GM23338 (cell line): ENCODE data around the gene DOCK7. TPM values are rescaled to one million over a fixed set of nuclear protein-coding genes. Genes with fewer than 3 reads are reported as not detected.

ENCODE experiments used
- ATAC-seq: fragments of 200-7000 bp; cut with Tn5 transposase; 3 replicates; pipeline ENCODE4 v1.9.1; 2020
- DNase-seq: peaks from one replicate; pipeline ENCODE4 v3.0.0-alpha.2; 2015; ENCODE audit warnings: low spot score
- H2AFZ ChIP-seq: fragments of 200-600 bp; sonication (generic); 2 replicates; pipeline ENCODE4 v1.8.0; 2016; ENCODE audit warnings: antibody characterized with exemption, mild to moderate bottlenecking, moderate library complexity
- H3F3A ChIP-seq: fragments of 200-600 bp; sonication (generic); replicated peaks from 2 replicates; pipeline ENCODE4 v1.8.0; 2017; ENCODE audit warnings: antibody characterized with exemption, mixed run types, low read depth
- H3K27ac ChIP-seq: fragments of 200-600 bp; sonication (generic); 2 replicates; pipeline ENCODE4 v1.6.1; 2016; ENCODE audit warnings: low read depth
- H3K27me3 ChIP-seq: fragments of 200-600 bp; sonication (generic); 2 replicates; pipeline ENCODE4 v1.8.0; 2016; ENCODE audit warnings: mild to moderate bottlenecking, mixed run types, moderate library complexity; ENCODE audit not compliant: insufficient read depth
- H3K36me3 ChIP-seq: fragments of 200-600 bp; sonication (generic); 2 replicates; pipeline ENCODE4 v1.8.0; 2016; ENCODE audit warnings: mild to moderate bottlenecking; ENCODE audit not compliant: insufficient read depth
- H3K4me1 ChIP-seq: fragments of 200-600 bp; sonication (generic); 2 replicates; pipeline ENCODE4 v1.8.0; 2016; ENCODE audit warnings: mild to moderate bottlenecking, moderate library complexity; ENCODE audit not compliant: insufficient read depth
- H3K4me2 ChIP-seq: fragments of 200-600 bp; sonication (generic); 2 replicates; pipeline ENCODE4 v1.7.1; 2017; ENCODE audit warnings: mixed run types
- H3K4me3 ChIP-seq: fragments of 200-600 bp; sonication (generic); 2 replicates; pipeline ENCODE4 v1.6.1; 2016; ENCODE audit warnings: mixed run types
- H3K79me2 ChIP-seq: fragments of 200-600 bp; sonication (generic); replicated peaks from 2 replicates; pipeline ENCODE4 v1.8.0; 2017; ENCODE audit warnings: mild to moderate bottlenecking; ENCODE audit not compliant: insufficient read depth
- H3K9me2 ChIP-seq: fragments of 200-600 bp; sonication (generic); 2 replicates; pipeline ENCODE4 v1.8.0; 2017; ENCODE audit not compliant: insufficient read depth
- H4K20me1 ChIP-seq: fragments of 200-600 bp; sonication (generic); replicated peaks from 2 replicates; pipeline ENCODE4 v1.8.0; 2017; ENCODE audit warnings: mild to moderate bottlenecking; ENCODE audit not compliant: insufficient read depth
- H3K27ac Mint-ChIP-seq: 2 replicates; pipeline ENCODE4 v1.8.0; 2020; ENCODE audit warnings: inconsistent platforms, mild to moderate bottlenecking, moderate library complexity, mixed read lengths
- H3K27me3 Mint-ChIP-seq: 3 replicates; pipeline ENCODE4 v1.8.0; 2022; ENCODE audit warnings: low read depth, mild to moderate bottlenecking, moderate library complexity, mixed read lengths, inconsistent platforms; ENCODE audit not compliant: insufficient read depth, poor library complexity
- H3K36me3 Mint-ChIP-seq: 3 replicates; pipeline ENCODE4 v1.8.0; 2021; ENCODE audit warnings: low read depth, mild to moderate bottlenecking, inconsistent platforms, moderate library complexity, mixed read lengths
- H3K4me1 Mint-ChIP-seq: 3 replicates; pipeline ENCODE4 v1.8.0; 2020; ENCODE audit warnings: mild to moderate bottlenecking, inconsistent platforms, mixed read lengths
- H3K4me3 Mint-ChIP-seq: 3 replicates; pipeline ENCODE4 v1.8.0; 2021; ENCODE audit warnings: moderate library complexity, mild to moderate bottlenecking, inconsistent platforms, mixed read lengths
- H3K9me3 Mint-ChIP-seq: 3 replicates; pipeline ENCODE4 v1.8.0; 2020; ENCODE audit warnings: moderate library complexity, mild to moderate bottlenecking, inconsistent platforms, mixed read lengths
- CREB1 ChIP-seq: fragments of 250-450 bp; sonication (Bioruptor Pico); IDR thresholded peaks from 2 replicates; pipeline ENCODE4 v1.5.0; 2020; ENCODE audit warnings: low read depth, mild to moderate bottlenecking, moderate library complexity
- EZH2phosphoT487 ChIP-seq: fragments of 200-600 bp; sonication (generic); IDR thresholded peaks from one replicate; pipeline ENCODE4 v1.8.1; 2018; ENCODE audit warnings: antibody characterized with exemption; ENCODE audit not compliant: unreplicated experiment
- JUNB ChIP-seq: IDR thresholded peaks from one replicate; pipeline ENCODE4 v1.6.1; 2016; ENCODE audit warnings: antibody characterized with exemption; ENCODE audit not compliant: unreplicated experiment
- NANOG ChIP-seq: IDR thresholded peaks from 2 replicates; pipeline ENCODE4 v1.6.1; 2016; ENCODE audit warnings: antibody characterized with exemption, borderline replicate concordance
- POLR2AphosphoS5 ChIP-seq: IDR thresholded peaks from 2 replicates; pipeline ENCODE4 v1.6.1; 2016; ENCODE audit warnings: antibody characterized with exemption, low read depth
- STAT1 ChIP-seq: IDR thresholded peaks from one replicate; pipeline ENCODE4 v1.6.1; 2016; ENCODE audit warnings: antibody characterized with exemption; ENCODE audit not compliant: unreplicated experiment
- ZNF114 ChIP-seq: fragments of 250-450 bp; sonication (Bioruptor Pico); IDR thresholded peaks from 2 replicates; pipeline ENCODE4 v1.5.0; 2020; ENCODE audit warnings: mild to moderate bottlenecking, moderate library complexity
- ZNF331 ChIP-seq: fragments of 250-450 bp; sonication (Bioruptor Pico); IDR thresholded peaks from 2 replicates; pipeline ENCODE4 v1.5.0; 2020; ENCODE audit warnings: low read depth, mild to moderate bottlenecking, moderate library complexity
- polyA plus RNA-seq: library from polyadenylated mRNA; unstranded; fragments of >200 nt; fragmentation: Nextera tagmentation; extraction: Ambion mirVana; gene quantifications from 2 replicates; pipeline ENCODE4 v1.2.1, GENCODE V29; 2016
- total RNA-seq: library from RNA; depleted of rRNA; stranded (reverse); fragments of >200 nt; shearing (Covaris generic); gene quantifications from 2 replicates; pipeline ENCODE4 v1.2.3, GENCODE V29; 2014
- TF ChIP-seq, protein P1 (sequence below), 2 experiments: fragments of 200-600 bp in 1 of 2; sonication (generic) in 1 of 2; conservative IDR thresholded peaks; 2 replicates each; pipeline versions ENCODE4 v1.5.1 to v1.6.1; 2016 to 2017; ENCODE audit warnings: antibody characterized with exemption in 2 of 2, low read depth in 2 of 2, mild to moderate bottlenecking in 2 of 2, moderate library complexity in 1 of 2
- TF ChIP-seq, protein P2 (sequence below): fragments of 250-450 bp; sonication (Bioruptor Pico); IDR thresholded peaks from 2 replicates; pipeline ENCODE4 v1.5.0; 2020; ENCODE audit warnings: mild to moderate bottlenecking, moderate library complexity
- TF ChIP-seq, protein P3 (sequence below): IDR thresholded peaks from one replicate; pipeline ENCODE4 v1.6.1; 2018; ENCODE audit warnings: antibody characterized with exemption; ENCODE audit not compliant: unreplicated experiment
- TF ChIP-seq, protein P4 (sequence below): IDR thresholded peaks from 2 replicates; pipeline ENCODE4 v1.6.1; 2016; ENCODE audit warnings: antibody characterized with exemption

DOCK7 gene
- total and polyA plus RNA-seq, 2 experiments from 2014 or later = 20.5 to 37.3 TPM

DNA sequence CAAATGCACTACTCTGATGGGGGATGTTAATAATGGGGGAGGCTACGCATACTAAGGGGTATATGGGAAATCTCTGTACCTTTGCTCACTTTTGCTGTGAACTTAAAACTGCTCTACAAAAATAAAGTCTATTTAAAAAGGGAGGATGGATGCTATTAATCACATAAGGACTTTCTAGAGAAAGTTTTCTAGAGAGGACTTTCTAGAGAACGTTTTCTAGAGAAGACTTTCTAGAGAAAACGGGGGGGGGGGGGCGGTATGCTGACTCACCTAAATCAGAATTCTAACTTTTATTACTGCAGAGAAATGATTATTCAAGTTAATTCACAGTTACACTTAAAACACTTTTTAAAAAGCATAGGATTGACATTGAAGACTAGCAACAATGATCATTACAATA, 175.2 kb downstream of the DOCK7 start:
- H3K4me3 Mint-ChIP-seq = no peak overlapping the region

More for the DNA sequence above, 175.2 kb downstream of the DOCK7 start:
- H3K79me2 ChIP-seq = no peaks in the 10 kb centered on the region
- H3K4me1 ChIP-seq = no peaks in the 10 kb centered on the region
- Mint-ChIP-seq H3K9me3 (no peaks in the 10 kb centered on the region), H3K27ac (no peak overlapping the region), H3K36me3 (no peaks in the 10 kb centered on the region), H3K27me3 (no peaks in the 10 kb centered on the region), H3K4me1 (no peaks in the 10 kb centered on the region)
- no peaks in the 10 kb centered on the region for H3F3A ChIP-seq
- no peak overlapping the region for H3K27ac ChIP-seq
- no peaks in the 10 kb centered on the region for H4K20me1 ChIP-seq
- no peak for TF ChIP-seq CREB1 (CRISPR knock-in tag)
- TF ChIP-seq ZNF331 = no peak
- no peak for TF ChIP-seq STAT1
- no peak for TF ChIP-seq ZNF114 (CRISPR knock-in tag)
- TF ChIP-seq JUNB = no peak
- TF ChIP-seq, protein P1, sequence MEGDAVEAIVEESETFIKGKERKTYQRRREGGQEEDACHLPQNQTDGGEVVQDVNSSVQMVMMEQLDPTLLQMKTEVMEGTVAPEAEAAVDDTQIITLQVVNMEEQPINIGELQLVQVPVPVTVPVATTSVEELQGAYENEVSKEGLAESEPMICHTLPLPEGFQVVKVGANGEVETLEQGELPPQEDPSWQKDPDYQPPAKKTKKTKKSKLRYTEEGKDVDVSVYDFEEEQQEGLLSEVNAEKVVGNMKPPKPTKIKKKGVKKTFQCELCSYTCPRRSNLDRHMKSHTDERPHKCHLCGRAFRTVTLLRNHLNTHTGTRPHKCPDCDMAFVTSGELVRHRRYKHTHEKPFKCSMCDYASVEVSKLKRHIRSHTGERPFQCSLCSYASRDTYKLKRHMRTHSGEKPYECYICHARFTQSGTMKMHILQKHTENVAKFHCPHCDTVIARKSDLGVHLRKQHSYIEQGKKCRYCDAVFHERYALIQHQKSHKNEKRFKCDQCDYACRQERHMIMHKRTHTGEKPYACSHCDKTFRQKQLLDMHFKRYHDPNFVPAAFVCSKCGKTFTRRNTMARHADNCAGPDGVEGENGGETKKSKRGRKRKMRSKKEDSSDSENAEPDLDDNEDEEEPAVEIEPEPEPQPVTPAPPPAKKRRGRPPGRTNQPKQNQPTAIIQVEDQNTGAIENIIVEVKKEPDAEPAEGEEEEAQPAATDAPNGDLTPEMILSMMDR (conservative IDR thresholded peaks at IDR 0.05; ENCODE audit: low read depth in 2 of 2) = no peak
- TF ChIP-seq EZH2phosphoT487 = no peak
- TF ChIP-seq, protein P2, sequence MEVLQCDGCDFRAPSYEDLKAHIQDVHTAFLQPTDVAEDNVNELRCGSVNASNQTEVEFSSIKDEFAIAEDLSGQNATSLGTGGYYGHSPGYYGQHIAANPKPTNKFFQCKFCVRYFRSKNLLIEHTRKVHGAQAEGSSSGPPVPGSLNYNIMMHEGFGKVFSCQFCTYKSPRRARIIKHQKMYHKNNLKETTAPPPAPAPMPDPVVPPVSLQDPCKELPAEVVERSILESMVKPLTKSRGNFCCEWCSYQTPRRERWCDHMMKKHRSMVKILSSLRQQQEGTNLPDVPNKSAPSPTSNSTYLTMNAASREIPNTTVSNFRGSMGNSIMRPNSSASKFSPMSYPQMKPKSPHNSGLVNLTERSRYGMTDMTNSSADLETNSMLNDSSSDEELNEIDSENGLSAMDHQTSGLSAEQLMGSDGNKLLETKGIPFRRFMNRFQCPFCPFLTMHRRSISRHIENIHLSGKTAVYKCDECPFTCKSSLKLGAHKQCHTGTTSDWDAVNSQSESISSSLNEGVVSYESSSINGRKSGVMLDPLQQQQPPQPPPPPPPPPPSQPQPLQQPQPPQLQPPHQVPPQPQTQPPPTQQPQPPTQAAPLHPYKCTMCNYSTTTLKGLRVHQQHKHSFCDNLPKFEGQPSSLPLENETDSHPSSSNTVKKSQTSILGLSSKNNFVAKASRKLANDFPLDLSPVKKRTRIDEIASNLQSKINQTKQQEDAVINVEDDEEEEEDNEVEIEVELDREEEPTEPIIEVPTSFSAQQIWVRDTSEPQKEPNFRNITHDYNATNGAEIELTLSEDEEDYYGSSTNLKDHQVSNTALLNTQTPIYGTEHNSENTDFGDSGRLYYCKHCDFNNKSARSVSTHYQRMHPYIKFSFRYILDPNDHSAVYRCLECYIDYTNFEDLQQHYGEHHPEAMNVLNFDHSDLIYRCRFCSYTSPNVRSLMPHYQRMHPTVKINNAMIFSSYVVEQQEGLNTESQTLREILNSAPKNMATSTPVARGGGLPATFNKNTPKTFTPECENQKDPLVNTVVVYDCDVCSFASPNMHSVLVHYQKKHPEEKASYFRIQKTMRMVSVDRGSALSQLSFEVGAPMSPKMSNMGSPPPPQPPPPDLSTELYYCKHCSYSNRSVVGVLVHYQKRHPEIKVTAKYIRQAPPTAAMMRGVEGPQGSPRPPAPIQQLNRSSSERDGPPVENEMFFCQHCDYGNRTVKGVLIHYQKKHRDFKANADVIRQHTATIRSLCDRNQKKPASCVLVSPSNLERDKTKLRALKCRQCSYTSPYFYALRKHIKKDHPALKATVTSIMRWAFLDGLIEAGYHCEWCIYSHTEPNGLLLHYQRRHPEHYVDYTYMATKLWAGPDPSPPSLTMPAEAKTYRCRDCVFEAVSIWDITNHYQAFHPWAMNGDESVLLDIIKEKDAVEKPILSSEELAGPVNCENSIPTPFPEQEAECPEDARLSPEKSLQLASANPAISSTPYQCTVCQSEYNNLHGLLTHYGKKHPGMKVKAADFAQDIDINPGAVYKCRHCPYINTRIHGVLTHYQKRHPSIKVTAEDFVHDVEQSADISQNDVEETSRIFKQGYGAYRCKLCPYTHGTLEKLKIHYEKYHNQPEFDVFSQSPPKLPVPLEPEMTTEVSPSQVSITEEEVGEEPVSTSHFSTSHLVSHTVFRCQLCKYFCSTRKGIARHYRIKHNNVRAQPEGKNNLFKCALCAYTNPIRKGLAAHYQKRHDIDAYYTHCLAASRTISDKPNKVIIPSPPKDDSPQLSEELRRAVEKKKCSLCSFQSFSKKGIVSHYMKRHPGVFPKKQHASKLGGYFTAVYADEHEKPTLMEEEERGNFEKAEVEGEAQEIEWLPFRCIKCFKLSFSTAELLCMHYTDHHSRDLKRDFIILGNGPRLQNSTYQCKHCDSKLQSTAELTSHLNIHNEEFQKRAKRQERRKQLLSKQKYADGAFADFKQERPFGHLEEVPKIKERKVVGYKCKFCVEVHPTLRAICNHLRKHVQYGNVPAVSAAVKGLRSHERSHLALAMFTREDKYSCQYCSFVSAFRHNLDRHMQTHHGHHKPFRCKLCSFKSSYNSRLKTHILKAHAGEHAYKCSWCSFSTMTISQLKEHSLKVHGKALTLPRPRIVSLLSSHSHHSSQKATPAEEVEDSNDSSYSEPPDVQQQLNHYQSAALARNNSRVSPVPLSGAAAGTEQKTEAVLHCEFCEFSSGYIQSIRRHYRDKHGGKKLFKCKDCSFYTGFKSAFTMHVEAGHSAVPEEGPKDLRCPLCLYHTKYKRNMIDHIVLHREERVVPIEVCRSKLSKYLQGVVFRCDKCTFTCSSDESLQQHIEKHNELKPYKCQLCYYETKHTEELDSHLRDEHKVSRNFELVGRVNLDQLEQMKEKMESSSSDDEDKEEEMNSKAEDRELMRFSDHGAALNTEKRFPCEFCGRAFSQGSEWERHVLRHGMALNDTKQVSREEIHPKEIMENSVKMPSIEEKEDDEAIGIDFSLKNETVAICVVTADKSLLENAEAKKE (CRISPR knock-in tag) = no peak
- TF ChIP-seq, protein P3, sequence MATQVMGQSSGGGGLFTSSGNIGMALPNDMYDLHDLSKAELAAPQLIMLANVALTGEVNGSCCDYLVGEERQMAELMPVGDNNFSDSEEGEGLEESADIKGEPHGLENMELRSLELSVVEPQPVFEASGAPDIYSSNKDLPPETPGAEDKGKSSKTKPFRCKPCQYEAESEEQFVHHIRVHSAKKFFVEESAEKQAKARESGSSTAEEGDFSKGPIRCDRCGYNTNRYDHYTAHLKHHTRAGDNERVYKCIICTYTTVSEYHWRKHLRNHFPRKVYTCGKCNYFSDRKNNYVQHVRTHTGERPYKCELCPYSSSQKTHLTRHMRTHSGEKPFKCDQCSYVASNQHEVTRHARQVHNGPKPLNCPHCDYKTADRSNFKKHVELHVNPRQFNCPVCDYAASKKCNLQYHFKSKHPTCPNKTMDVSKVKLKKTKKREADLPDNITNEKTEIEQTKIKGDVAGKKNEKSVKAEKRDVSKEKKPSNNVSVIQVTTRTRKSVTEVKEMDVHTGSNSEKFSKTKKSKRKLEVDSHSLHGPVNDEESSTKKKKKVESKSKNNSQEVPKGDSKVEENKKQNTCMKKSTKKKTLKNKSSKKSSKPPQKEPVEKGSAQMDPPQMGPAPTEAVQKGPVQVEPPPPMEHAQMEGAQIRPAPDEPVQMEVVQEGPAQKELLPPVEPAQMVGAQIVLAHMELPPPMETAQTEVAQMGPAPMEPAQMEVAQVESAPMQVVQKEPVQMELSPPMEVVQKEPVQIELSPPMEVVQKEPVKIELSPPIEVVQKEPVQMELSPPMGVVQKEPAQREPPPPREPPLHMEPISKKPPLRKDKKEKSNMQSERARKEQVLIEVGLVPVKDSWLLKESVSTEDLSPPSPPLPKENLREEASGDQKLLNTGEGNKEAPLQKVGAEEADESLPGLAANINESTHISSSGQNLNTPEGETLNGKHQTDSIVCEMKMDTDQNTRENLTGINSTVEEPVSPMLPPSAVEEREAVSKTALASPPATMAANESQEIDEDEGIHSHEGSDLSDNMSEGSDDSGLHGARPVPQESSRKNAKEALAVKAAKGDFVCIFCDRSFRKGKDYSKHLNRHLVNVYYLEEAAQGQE = no peak
- TF ChIP-seq POLR2AphosphoS5 = no peak
- TF ChIP-seq, protein P4, sequence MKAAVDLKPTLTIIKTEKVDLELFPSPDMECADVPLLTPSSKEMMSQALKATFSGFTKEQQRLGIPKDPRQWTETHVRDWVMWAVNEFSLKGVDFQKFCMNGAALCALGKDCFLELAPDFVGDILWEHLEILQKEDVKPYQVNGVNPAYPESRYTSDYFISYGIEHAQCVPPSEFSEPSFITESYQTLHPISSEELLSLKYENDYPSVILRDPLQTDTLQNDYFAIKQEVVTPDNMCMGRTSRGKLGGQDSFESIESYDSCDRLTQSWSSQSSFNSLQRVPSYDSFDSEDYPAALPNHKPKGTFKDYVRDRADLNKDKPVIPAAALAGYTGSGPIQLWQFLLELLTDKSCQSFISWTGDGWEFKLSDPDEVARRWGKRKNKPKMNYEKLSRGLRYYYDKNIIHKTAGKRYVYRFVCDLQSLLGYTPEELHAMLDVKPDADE = no peak
- TF ChIP-seq NANOG = no peak
- ATAC-seq (no peak), DNase-seq (no peak)
- H3K27me3 ChIP-seq = no peaks in the 10 kb centered on the region
- no peak overlapping the region for H3K4me3 ChIP-seq
- no peak overlapping the region for H2AFZ ChIP-seq
- no peaks in the 10 kb centered on the region for H3K9me2 ChIP-seq
- H3K4me2 ChIP-seq = no peak overlapping the region
- H3K36me3 ChIP-seq = no peaks in the 10 kb centered on the region
